ENCODE data around the gene SUSD3.

DNA sequence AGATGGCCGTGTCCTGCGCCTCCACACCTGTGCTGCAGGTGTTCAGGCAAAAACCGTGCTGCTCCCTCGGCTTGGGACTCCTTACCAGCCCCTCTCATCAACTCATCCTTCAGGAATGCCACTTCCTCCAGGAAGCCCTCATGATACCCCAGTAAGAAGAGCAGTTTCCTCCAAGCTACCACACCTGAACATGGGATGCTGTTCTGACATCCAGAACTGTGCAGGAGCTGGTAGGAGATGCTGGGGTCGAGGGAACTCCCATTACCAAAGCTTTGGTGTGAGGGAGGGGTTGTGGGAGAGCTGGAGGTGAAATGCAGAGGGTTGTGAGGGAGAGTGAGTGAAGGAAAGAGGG lies 56.5 kb downstream of the SUSD3 start:
- TF ChIP-seq CTCF (IDR thresholded peaks at IDR 0.05; ENCODE audit: low read depth, low read length, poor library complexity, severe bottlenecking) (no peak), EZH2phosphoT487 (IDR thresholded peaks at IDR 0.05; ENCODE audit: borderline replicate concordance, low read length) (no peak)
